HG02884 (cell line): Measurements from ENCODE around the gene ARL10.

ENCODE experiments used
- ATAC-seq: cut with Tn5 transposase; IDR thresholded peaks from one replicate; pipeline ENCODE4 v1.9.1; 2021; ENCODE audit warnings: mild to moderate bottlenecking, moderate library complexity; ENCODE audit not compliant: unreplicated experiment

ARL10 gene

GRCh38 chr5:176361437-176362232 lies 3.7 kb upstream of the ARL10 start, which contains the start of gene KIAA1191:
TSS of gene KIAA1191 (minus strand) at chr5:176361764. CDS start at chr5:176359508, 2,256 bp downstream.
- peak; percentile 84 for ATAC-seq

DNA sequence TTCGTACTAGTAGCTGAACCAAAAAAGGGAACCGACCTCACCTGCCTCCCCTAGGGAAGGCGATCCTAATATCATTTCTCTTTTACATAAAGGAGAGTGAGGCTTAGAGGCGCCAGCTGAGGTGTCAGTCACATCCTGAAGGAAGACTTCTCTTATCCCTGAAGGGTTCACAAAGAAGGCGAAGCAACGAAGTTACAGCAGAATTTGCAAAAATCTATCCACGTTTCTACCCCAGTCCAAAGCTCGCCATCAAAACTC lies 3.1 kb upstream of the ARL10 start:
- ATAC-seq: no peak

DNA sequence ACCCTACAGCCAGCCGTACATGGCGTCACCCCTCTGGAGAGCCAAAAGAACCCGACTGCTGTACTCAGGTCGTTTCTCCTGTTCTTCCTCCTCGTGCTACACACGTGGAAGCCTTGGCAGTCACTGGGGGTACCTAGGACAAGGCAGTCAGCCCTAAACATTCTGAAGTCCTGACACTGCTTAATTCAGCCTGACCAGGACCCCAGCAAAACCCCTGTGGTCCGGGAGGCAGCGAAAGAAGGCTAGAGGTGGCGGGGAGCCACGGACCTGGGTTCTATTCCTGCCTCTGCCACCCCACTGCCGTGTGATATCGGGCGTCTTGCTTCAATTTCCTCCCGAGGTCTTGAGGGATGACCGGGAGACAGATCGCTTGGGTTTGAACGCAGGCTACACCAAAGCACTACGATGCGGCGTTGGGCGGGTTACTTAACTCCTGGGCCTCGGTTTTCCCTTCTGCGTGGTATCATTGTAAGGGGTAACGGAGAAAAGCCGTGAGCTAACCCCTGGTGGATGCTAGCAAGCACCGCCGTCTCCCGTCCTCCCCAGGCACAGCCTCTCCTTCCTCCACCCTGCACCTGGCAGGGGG lies 429 bp upstream of the ARL10 start:
- ATAC-seq: no peak

- ATAC-seq: no peak
Measured at GRCh38 chr5:176366232-176366894, 1.1 kb downstream of the ARL10 start.

GRCh38 chr5:176368726-176369125 lies 3.4 kb downstream of the ARL10 start:
- ATAC-seq: no peak

GRCh38 chr5:176369934-176370711 lies 4.8 kb downstream of the ARL10 start:
- ATAC-seq: no peak

DNA sequence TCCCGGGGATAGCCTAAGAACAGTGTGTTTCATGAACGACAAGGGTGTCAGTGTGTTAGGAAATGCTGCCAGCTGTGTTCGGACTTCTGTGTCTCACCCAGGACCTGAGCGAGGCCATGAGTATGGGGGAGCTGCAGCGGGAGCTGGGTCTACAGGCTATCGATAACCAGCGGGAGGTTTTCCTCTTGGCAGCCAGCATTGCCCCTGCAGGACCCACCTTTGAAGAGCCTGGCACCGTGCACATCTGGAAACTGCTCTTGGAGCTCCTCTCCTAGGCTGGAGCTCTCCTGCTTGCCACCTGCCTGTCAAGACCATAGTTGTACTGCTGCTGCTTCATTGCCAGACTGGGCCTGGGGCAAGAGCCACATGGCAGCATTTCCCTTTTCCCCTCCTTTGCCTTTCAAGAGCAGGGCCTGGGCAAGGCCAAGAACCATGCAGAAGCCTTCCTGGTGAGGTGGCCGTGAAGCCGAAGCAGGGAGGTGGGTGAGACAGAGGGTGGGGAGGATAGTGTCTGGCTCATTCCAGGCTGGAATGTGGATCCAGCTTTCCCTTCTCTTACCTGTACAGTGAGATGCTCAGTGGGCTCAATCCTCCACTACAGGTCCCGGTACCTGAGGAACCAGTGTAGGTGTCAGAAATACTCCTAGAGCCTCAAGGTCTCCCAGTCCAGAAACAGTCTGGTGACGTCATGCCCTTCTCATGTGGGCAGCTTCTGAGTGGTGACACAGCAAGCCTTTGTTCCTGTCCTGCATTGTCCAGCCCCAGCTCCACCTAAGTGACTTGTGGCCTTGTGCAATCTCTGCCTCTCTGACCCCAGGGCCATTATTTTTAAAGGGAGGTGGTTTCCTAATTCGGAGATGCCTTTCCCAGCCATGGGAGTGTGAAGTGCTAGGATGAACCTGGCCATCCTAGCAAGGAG lies 6.6 kb downstream of the ARL10 start:
- no peak for ATAC-seq

DNA sequence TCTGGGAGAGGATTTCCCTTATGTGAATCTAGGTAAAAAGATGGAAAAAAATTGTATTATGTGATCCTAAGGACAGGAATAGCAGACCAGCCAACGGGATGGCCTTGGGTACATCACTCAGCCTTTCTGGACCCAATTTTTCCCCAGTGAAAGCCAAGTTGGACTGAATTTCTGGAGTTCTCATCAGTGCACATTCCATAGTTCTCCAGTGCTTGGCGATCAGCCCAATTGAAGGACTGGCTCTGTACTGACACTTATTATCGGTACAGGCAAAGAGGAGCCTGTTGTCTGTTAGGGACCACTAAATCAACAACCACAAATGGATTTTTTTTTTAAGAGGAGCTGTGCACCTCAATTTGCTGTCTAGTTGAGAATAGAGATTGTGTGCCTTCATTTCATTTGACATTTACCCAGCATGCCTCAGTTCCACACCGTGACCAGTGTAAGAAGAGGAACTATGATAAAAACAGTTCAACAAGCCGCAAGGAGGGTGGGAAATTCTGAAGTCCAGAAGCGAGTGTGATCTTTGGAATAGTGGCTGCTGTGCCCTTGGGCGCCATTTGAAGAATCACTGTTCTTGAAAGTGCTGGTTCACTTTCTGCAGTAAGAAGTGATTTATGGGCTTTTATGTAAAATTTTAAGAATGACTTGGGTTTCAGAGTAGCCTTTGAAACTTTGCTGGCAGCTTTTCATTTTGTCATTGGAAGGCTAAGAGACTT lies 8.0 kb downstream of the ARL10 start:
- no peak for ATAC-seq

DNA sequence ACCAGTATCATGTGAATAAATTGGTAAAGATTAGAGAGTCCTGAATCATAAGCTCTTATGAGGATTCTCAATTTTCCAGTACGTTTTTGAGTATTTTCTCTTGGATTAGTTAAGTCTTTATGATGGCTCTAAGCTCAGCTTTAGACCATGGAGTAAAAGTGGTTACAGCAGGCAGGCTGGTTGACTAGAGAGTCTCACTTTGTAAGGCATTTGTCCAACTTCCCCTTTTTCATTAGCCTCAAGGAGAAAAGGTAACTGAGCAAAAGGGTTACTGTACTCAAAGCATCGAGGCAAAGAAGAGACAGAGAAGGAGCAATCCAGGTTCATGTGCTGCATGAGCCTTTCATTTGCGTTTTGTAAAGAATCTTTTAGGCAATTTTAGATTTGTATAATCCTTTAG lies 14.6 kb downstream of the ARL10 start:
- peak; percentile 59 for ATAC-seq

DNA sequence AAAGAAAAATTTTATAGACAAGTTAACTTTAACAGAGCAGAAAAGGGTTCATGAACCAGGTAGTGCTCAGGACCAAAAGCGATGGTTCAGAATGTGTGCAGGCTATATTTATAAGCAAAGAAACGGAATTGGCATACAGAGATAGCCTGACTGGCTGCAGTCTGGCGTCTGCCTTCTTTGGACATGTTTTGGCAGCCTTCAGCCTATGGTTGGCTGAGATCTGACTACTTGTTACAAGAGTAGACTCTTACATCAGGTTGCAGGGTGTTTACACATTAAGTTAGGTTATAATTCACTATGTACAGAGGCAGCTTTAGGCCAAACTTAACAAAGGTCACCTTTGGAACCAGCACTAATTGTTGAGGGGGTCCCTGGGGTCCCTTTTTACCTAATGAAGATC lies 16.1 kb downstream of the ARL10 start:
- no peak for ATAC-seq

DNA sequence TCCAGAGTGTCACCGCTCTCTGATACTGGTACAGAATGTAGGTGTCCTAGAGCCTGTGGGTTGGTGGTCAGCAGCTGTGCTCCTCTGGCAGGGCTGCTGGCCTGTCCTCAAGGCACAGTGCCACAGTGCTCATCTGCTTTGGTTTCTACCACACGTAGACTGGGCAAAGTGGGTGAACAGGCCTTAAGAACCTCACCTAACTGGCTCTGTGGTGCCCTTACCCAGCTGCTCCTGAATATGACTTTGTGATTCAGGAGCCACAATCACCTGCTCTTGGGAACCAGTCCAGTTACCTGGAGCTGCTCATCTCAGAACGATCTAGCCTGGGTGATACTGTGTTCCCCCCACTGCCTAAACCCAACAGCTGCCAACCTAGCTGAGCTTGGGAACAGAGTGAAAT lies 16.7 kb downstream of the ARL10 start:
- no peak for ATAC-seq

DNA sequence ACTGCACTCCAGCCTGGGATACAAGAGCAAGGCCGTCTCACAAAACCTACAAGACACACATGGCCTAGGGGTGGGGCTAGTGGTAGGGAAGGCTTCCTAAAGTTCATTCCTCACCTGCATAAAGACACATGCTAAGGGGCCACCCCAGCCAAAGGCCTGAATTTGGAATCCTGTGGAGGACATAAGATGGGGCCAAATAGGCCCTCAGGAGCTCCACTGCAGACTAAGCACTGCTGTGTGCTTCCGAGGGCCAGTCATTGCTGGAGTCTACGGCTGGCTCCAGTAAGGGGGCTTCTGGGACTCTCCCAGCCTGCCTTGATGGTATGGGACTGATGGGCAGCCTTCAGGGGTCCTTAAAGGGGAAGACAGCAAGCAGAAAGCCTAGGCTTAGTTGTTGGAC lies 17.4 kb downstream of the ARL10 start:
- no peak for ATAC-seq

DNA sequence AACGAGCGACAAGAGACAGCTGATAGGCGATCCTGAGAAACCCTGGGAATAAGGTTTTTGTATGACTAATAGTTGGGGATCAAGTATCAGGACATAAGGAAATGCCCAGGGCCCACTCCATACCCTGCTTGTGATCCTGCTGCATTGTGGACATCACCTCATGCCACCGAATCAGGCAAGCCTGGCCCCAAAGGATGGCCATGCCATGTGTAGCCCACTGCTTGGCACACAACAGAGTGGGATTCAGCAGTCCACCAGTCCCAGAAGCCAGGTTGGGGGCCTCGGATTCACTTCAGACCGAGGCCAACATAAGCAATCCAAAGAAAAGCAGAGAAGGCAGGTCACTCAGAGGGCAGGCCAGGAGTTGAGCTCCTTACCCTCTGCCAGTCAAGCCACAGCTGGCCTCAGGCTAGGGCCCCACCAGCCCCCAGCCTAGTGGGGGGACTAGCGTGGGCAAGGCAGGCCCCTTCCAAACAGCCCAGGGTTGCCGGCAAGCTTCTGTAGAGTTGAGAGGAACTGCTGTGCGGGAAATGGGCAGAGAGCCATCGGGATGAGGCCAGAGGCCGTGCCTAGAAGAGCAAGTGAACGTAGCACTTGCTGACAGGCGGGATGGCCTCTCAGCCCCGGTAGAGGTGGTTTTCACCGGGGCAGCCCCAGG lies 18.1 kb downstream of the ARL10 start:
- no peak for ATAC-seq

DNA sequence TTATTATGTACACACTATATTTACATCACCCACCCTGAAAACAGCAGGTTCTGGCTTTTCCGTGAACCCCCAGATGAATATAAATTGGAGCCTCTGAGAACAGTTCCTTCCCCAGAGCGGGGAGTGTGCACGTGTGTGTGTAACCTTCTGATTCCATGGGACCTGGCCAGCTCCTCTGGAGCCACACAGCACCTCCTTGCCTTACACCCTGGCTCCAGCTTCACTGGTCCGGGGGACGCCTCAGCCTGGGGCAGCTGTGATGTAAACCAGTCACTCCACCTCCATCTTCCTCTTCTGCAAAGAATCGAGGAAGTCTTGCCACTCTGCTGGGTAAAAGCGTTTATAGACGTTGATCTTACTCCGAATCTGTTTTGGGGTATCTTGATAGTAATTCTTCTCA lies 18.7 kb downstream of the ARL10 start:
- ATAC-seq: no peak

DNA sequence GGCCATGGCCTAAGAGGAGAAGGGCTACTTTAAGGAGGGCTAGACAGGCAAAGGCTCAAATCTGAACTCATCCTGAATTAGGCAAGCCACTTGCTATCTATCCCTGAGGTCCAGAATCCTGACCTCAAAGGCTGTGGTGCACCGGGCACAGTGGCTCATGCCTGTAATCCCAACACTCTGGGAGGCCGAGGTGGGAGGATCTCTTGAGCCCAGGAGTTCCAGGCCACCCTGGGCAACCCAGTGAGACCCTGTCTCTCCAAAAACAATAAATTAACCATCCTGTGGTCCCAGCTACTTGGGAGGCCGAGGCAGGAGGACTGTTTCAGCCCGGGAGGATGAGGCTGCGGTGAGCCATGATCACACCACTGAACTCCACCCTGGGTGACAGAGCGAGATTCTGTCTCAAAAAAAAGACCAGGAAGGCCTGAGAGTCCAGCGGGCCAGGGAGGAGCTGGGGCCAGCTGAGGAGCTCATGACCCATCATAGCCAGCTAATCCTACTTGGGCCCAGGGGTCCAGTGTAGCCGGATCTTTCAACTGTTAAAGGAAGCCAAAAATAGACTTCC lies 19.2 kb downstream of the ARL10 start:
- no peak for ATAC-seq

DNA sequence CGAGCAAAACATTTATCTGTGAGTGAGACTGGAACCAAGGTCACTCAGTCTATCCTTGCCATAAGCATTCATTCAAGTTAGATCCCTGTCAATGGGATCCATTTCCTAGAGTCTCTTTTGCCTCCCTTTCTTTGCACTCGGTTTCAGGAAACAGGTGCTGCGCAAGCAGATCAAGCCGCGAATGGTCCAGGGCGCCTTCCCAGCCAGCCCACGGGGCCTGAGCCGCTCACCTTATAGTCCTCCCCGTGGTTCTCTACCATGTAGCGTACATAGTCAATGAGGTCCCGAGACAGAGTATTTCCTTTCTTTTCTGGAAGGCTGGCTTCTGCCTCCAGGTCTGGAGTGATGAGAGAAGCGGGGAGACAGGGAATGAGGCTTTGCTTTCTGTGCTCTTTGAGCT lies 19.7 kb downstream of the ARL10 start:
- ATAC-seq: no peak

DNA sequence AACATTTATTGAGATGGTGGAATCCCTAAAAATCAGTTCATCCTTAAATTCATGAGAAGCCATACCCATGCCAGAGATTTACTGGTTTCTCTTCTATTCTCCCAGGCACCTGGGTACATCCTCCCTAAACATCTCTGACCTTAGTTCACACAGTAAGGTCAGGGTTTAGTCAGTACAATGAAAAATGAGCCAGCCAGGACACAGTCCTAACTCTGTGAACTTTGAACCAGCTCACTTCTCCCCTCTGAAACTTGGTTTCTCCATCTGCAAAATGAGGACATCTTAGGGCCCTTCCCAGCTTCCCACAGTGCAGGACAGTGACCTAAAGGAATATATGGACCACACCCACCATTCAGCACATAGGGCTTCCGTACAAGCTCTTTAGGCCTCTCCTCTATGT lies 21.2 kb downstream of the ARL10 start:
- no peak for ATAC-seq

DNA sequence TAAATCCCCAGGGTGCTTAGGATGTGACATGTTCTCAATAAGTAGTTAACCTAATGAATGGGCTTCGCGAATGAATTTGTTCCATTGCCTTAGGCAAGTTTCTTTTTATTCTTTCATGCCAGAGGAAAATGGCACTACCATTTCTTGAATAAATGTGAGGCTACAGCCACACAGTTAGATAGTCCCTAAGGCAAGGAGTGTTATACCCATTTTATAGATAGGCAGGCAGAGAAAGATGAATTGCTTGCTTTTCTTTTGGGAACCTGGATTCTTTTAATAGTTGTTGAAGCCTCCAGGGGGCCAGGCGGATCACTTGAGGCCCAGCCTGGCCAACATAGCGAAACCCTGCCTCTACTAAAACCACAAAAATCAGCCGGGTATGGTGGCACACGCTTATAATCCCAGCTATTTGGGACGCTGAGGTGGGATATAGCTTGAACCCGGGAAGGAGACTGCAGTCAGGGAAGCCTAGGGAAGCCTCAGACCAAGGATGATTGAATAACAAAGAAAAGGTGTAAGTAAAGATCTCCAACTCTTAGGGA lies 22.2 kb downstream of the ARL10 start:
- ATAC-seq: no peak

GRCh38 chr5:176388003-176388443 lies 22.7 kb downstream of the ARL10 start:
- no peak for ATAC-seq
